ENCODE data around the gene SH2D2A. TPM values are rescaled to one million over a fixed set of nuclear protein-coding genes. Genes with fewer than 3 reads are reported as not detected.
A peak's percentile ranks its signal among the peaks of the same experiment; 100 is the strongest.

The SH2D2A gene
- under 1 TPM; 0.90 to 1.00 TPM for polyA plus RNA-seq

GRCh38 chr1:156816561-156817328 is at the start of gene SH2D2A:
SH2D2A (minus strand) TSS chr1:156816848; CDS start chr1:156816708, 140 bp downstream.
- Histone ChIP-seq H3K27ac (ENCODE audit: low read depth in 2 of 2, low read length in 1 of 2) (peak within 1 kb of the TSS; percentile 34 to 83), H3K27me3 (ENCODE audit: control insufficient read depth in 1 of 2, insufficient read depth in 2 of 2, low read length in 2 of 2) (no peaks in the 10 kb centered on the region), H3K9me3 (ENCODE audit: control insufficient read depth in 2 of 2, insufficient read depth in 1 of 2, low read depth in 1 of 2, low read length in 1 of 2) (no peaks in the 10 kb centered on the region), H3K4me3 (ENCODE audit: low read depth in 1 of 2, low read length in 2 of 2) (peak within 1 kb of the TSS in 1 of 2 donors; percentile 22), H3K36me3 (ENCODE audit: control insufficient read depth in 2 of 2, insufficient read depth in 2 of 2, low read length in 1 of 2) (no peaks in the 10 kb centered on the region), H3K4me1 (ENCODE audit: control insufficient read depth in 2 of 2, insufficient read depth in 2 of 2, low read length in 1 of 2) (peaks cover 3 to 14% of the 10 kb centered on the region in 2 donors)
- WGBS, 2 donors, result 36 to 43% methylated on average over 10 of the region's 10 CpGs

GRCh38 chr1:156865865-156866248 is 49.2 kb upstream of the SH2D2A start:
- 82 to 84% methylated on average over 4 of the region's 4 CpGs for WGBS, 2 donors
- no peak overlapping the region for H3K4me3 ChIP-seq (ENCODE audit: low read depth in 1 of 2, low read length in 2 of 2)
- peaks cover 0 to 5% of the 10 kb centered on the region in 2 donors for H3K27me3 ChIP-seq (ENCODE audit: control insufficient read depth in 1 of 2, insufficient read depth in 2 of 2, low read length in 2 of 2)
- peaks cover 0 to 4% of the 10 kb centered on the region in 2 donors for H3K4me1 ChIP-seq (ENCODE audit: control insufficient read depth in 2 of 2, insufficient read depth in 2 of 2, low read length in 1 of 2)
- no peaks in the 10 kb centered on the region for H3K9me3 ChIP-seq (ENCODE audit: control insufficient read depth in 2 of 2, insufficient read depth in 1 of 2, low read depth in 1 of 2, low read length in 1 of 2)
- H3K36me3 ChIP-seq (ENCODE audit: control insufficient read depth in 2 of 2, insufficient read depth in 2 of 2, low read length in 1 of 2), result no peaks in the 10 kb centered on the region
- H3K27ac ChIP-seq (ENCODE audit: low read depth in 2 of 2, low read length in 1 of 2), result no peak overlapping the region

- H3K36me3 ChIP-seq (ENCODE audit: control insufficient read depth in 2 of 2, insufficient read depth in 2 of 2, low read length in 1 of 2), result no peaks in the 10 kb centered on the region
- WGBS, 2 donors, result 81 to 85% methylated on average over 9 of the region's 9 CpGs
- no peak overlapping the region for H3K27ac ChIP-seq (ENCODE audit: low read depth in 2 of 2, low read length in 1 of 2)
- no peaks in the 10 kb centered on the region for H3K9me3 ChIP-seq (ENCODE audit: control insufficient read depth in 2 of 2, insufficient read depth in 1 of 2, low read depth in 1 of 2, low read length in 1 of 2)
- H3K4me1 ChIP-seq (ENCODE audit: control insufficient read depth in 2 of 2, insufficient read depth in 2 of 2, low read length in 1 of 2), result peaks cover 0 to 6% of the 10 kb centered on the region in 2 donors
- peaks cover 0 to 5% of the 10 kb centered on the region in 2 donors for H3K27me3 ChIP-seq (ENCODE audit: control insufficient read depth in 1 of 2, insufficient read depth in 2 of 2, low read length in 2 of 2)
- no peak overlapping the region for H3K4me3 ChIP-seq (ENCODE audit: low read depth in 1 of 2, low read length in 2 of 2)
Observed at GRCh38 chr1:156865258-156865657, 48.6 kb upstream of the SH2D2A start.

GRCh38 chr1:156864796-156865195 is 48.1 kb upstream of the SH2D2A start:
- Histone ChIP-seq H3K36me3 (ENCODE audit: control insufficient read depth in 2 of 2, insufficient read depth in 2 of 2, low read length in 1 of 2) (no peaks in the 10 kb centered on the region), H3K27me3 (ENCODE audit: control insufficient read depth in 1 of 2, insufficient read depth in 2 of 2, low read length in 2 of 2) (peaks cover 0 to 5% of the 10 kb centered on the region in 2 donors), H3K9me3 (ENCODE audit: control insufficient read depth in 2 of 2, insufficient read depth in 1 of 2, low read depth in 1 of 2, low read length in 1 of 2) (no peaks in the 10 kb centered on the region), H3K4me1 (ENCODE audit: control insufficient read depth in 2 of 2, insufficient read depth in 2 of 2, low read length in 1 of 2) (peaks cover under 1 to 6% of the 10 kb centered on the region in 2 donors), H3K4me3 (ENCODE audit: low read depth in 1 of 2, low read length in 2 of 2) (no peak overlapping the region), H3K27ac (ENCODE audit: low read depth in 2 of 2, low read length in 1 of 2) (no peak overlapping the region)
- 86 to 90% methylated on average over 4 of the region's 4 CpGs for WGBS, 2 donors

GRCh38 chr1:156863631-156864030 is 47.0 kb upstream of the SH2D2A start:
- Histone ChIP-seq H3K9me3 (ENCODE audit: control insufficient read depth in 2 of 2, insufficient read depth in 1 of 2, low read depth in 1 of 2, low read length in 1 of 2) (no peaks in the 10 kb centered on the region), H3K4me1 (ENCODE audit: control insufficient read depth in 2 of 2, insufficient read depth in 2 of 2, low read length in 1 of 2) (peaks cover 3 to 9% of the 10 kb centered on the region in 2 donors), H3K27me3 (ENCODE audit: control insufficient read depth in 1 of 2, insufficient read depth in 2 of 2, low read length in 2 of 2) (peaks cover 0 to 10% of the 10 kb centered on the region in 2 donors), H3K36me3 (ENCODE audit: control insufficient read depth in 2 of 2, insufficient read depth in 2 of 2, low read length in 1 of 2) (no peaks in the 10 kb centered on the region), H3K27ac (ENCODE audit: low read depth in 2 of 2, low read length in 1 of 2) (no peak overlapping the region), H3K4me3 (ENCODE audit: low read depth in 1 of 2, low read length in 2 of 2) (no peak overlapping the region)
- 73 to 75% methylated on average over 7 of the region's 7 CpGs for WGBS, 2 donors

GRCh38 chr1:156862997-156863599 is 46.5 kb upstream of the SH2D2A start:
- Histone ChIP-seq H3K27me3 (ENCODE audit: control insufficient read depth in 1 of 2, insufficient read depth in 2 of 2, low read length in 2 of 2) (peaks cover 3 to 10% of the 10 kb centered on the region in 2 donors), H3K4me1 (ENCODE audit: control insufficient read depth in 2 of 2, insufficient read depth in 2 of 2, low read length in 1 of 2) (peaks cover 3 to 9% of the 10 kb centered on the region in 2 donors), H3K9me3 (ENCODE audit: control insufficient read depth in 2 of 2, insufficient read depth in 1 of 2, low read depth in 1 of 2, low read length in 1 of 2) (no peaks in the 10 kb centered on the region), H3K27ac (ENCODE audit: low read depth in 2 of 2, low read length in 1 of 2) (no peak overlapping the region), H3K36me3 (ENCODE audit: control insufficient read depth in 2 of 2, insufficient read depth in 2 of 2, low read length in 1 of 2) (no peaks in the 10 kb centered on the region), H3K4me3 (ENCODE audit: low read depth in 1 of 2, low read length in 2 of 2) (no peak overlapping the region)
- 49 to 60% methylated on average over 10 of the region's 10 CpGs for WGBS, 2 donors

- Histone ChIP-seq H3K4me1 (ENCODE audit: control insufficient read depth in 2 of 2, insufficient read depth in 2 of 2, low read length in 1 of 2) (peaks cover 3 to 9% of the 10 kb centered on the region in 2 donors), H3K9me3 (ENCODE audit: control insufficient read depth in 2 of 2, insufficient read depth in 1 of 2, low read depth in 1 of 2, low read length in 1 of 2) (no peaks in the 10 kb centered on the region), H3K27ac (ENCODE audit: low read depth in 2 of 2, low read length in 1 of 2) (no peak overlapping the region), H3K4me3 (ENCODE audit: low read depth in 1 of 2, low read length in 2 of 2) (no peak overlapping the region), H3K27me3 (ENCODE audit: control insufficient read depth in 1 of 2, insufficient read depth in 2 of 2, low read length in 2 of 2) (peaks cover 3 to 10% of the 10 kb centered on the region in 2 donors), H3K36me3 (ENCODE audit: control insufficient read depth in 2 of 2, insufficient read depth in 2 of 2, low read length in 1 of 2) (no peaks in the 10 kb centered on the region)
- WGBS, 2 donors, result 81 to 83% methylated on average over 6 of the region's 6 CpGs
Observed at GRCh38 chr1:156862584-156862983, 45.9 kb upstream of the SH2D2A start.

GRCh38 chr1:156860628-156861423 is 44.2 kb upstream of the SH2D2A start, which contains the start of gene NTRK1:
NTRK1 (plus strand) TSS chr1:156860865; CDS start chr1:156860935, 70 bp downstream.
- Histone ChIP-seq H3K4me1 (ENCODE audit: control insufficient read depth in 2 of 2, insufficient read depth in 2 of 2, low read length in 1 of 2) (peaks cover 3 to 9% of the 10 kb centered on the region in 2 donors), H3K36me3 (ENCODE audit: control insufficient read depth in 2 of 2, insufficient read depth in 2 of 2, low read length in 1 of 2) (no peaks in the 10 kb centered on the region), H3K9me3 (ENCODE audit: control insufficient read depth in 2 of 2, insufficient read depth in 1 of 2, low read depth in 1 of 2, low read length in 1 of 2) (no peaks in the 10 kb centered on the region), H3K27ac (ENCODE audit: low read depth in 2 of 2, low read length in 1 of 2) (no peak within 1 kb of the TSS), H3K4me3 (ENCODE audit: low read depth in 1 of 2, low read length in 2 of 2) (peak within 1 kb of the TSS; percentile 7 to 12), H3K27me3 (ENCODE audit: control insufficient read depth in 1 of 2, insufficient read depth in 2 of 2, low read length in 2 of 2) (peaks cover 3 to 10% of the 10 kb centered on the region in 2 donors)
- 4% methylated on average over 63 to 69 of the region's 69 CpGs for WGBS, 2 donors

- peaks cover 3 to 10% of the 10 kb centered on the region in 2 donors for H3K27me3 ChIP-seq (ENCODE audit: control insufficient read depth in 1 of 2, insufficient read depth in 2 of 2, low read length in 2 of 2)
- no peaks in the 10 kb centered on the region for H3K9me3 ChIP-seq (ENCODE audit: control insufficient read depth in 2 of 2, insufficient read depth in 1 of 2, low read depth in 1 of 2, low read length in 1 of 2)
Observed at GRCh38 chr1:156860113-156860627, 43.5 kb upstream of the SH2D2A start.

More at GRCh38 chr1:156860113-156860627, 43.5 kb upstream of the SH2D2A start:
- Histone ChIP-seq H3K4me3 (ENCODE audit: low read depth in 1 of 2, low read length in 2 of 2) (peak overlapping the region; percentile 7 to 12), H3K4me1 (ENCODE audit: control insufficient read depth in 2 of 2, insufficient read depth in 2 of 2, low read length in 1 of 2) (peaks cover 3 to 9% of the 10 kb centered on the region in 2 donors), H3K27ac (ENCODE audit: low read depth in 2 of 2, low read length in 1 of 2) (no peak overlapping the region), H3K36me3 (ENCODE audit: control insufficient read depth in 2 of 2, insufficient read depth in 2 of 2, low read length in 1 of 2) (no peaks in the 10 kb centered on the region)
- 1% methylated on average over 34 to 35 of the region's 35 CpGs for WGBS, 2 donors

All from esophagus (tissue), 2 donors.